NCI-H345 (cell line): ENCODE measurements around the gene GNB1.

Source experiments
- DNase-seq: peaks from one replicate; lab custom pipeline; 2025; lab: John Stamatoyannopoulos, UW

The GNB1 gene

GRCh38 chr1:1781526-1781903, 109.4 kb downstream of the GNB1 start:
- DNase-seq, result no peak

- no peak for DNase-seq
Observed at GRCh38 chr1:1780598-1781525, 110.0 kb downstream of the GNB1 start.

- peak; percentile 19 for DNase-seq
Observed at GRCh38 chr1:1779691-1780597, 110.9 kb downstream of the GNB1 start.

DNA sequence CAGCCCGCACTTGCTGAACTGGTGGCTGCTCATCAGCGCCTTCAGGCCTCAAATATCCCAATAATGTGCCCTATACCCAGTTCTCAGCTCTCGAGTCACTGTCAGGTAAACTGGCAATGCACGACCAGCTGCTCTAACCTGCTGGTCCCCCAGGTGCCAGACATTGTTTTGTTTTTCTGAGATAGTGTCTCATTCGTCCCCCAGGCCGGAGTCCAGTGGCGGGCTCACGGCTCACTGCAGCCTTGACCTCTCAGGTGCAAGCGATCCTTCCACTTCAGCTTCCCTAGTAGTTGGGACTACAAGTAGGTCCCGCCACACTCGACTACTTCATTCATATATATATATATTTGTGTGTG, 111.6 kb downstream of the GNB1 start:
- DNase-seq, result no peak

GRCh38 chr1:1778663-1779319, 112.1 kb downstream of the GNB1 start:
- DNase-seq, result peak; percentile 72

GRCh38 chr1:1777950-1778662, 112.8 kb downstream of the GNB1 start, which contains the start of gene NADK:
Gene NADK (minus strand): TSS chr1:1778470. CDS start chr1:1765406, 13,064 bp downstream.
- peak; percentile 61 for DNase-seq

DNA sequence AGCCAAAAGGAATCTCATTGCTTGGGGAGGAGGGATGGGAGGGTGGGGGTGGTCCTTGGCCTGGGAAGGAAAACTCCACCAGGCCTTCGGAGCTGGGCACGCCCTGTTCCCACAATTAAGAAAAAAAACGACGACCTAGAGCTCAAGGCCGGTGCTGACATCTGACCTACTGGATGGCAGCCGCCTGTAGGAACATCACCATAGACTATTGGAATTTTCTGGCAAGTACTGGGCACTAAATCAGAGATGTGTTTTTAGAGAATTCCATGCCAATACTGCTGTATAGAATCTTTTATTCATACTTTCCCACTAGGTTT, 113.3 kb downstream of the GNB1 start:
- peak; percentile 14 for DNase-seq

DNA sequence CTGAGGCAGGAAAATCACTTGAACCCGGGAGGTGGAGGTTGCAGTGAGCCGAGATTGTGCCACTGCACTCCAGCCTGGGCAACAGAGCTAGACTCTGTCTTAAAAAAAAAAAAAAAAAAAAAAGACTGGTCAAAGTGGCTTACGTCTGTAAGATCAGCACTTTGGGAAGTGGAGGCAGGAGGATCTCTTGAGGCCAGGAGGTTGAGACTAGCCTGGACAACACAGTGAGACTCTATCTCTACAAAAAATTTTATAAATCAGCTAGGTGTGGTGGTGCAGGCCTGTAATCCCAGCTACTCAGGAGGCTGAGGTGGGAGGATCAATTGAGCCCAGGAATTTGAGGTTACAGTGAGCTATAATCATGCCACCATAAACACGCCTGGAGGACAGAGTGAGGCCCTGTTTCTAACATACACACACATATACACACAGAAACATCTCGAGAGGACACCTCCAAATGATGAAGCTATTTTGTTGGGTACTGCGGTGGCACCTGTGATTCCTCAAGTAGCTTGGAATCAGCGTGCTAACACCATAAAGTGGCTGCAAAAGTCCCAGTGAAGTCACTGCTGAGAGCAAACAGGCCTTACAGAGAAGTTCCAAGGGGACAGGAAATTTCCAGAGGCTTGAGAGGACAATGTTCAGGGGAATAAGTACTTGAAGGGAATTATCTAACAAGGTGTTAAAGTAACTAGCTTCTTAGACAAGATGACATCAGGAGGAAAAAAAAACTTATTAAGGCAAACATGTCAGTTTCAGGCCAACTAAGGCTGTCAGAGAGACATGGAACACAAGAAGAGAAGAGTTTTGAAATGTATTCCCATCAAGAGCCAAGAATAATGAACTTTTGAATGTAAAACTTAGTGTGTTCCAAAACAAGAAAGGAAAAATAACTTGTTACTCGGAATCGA, 114.0 kb downstream of the GNB1 start:
- no peak for DNase-seq

DNA sequence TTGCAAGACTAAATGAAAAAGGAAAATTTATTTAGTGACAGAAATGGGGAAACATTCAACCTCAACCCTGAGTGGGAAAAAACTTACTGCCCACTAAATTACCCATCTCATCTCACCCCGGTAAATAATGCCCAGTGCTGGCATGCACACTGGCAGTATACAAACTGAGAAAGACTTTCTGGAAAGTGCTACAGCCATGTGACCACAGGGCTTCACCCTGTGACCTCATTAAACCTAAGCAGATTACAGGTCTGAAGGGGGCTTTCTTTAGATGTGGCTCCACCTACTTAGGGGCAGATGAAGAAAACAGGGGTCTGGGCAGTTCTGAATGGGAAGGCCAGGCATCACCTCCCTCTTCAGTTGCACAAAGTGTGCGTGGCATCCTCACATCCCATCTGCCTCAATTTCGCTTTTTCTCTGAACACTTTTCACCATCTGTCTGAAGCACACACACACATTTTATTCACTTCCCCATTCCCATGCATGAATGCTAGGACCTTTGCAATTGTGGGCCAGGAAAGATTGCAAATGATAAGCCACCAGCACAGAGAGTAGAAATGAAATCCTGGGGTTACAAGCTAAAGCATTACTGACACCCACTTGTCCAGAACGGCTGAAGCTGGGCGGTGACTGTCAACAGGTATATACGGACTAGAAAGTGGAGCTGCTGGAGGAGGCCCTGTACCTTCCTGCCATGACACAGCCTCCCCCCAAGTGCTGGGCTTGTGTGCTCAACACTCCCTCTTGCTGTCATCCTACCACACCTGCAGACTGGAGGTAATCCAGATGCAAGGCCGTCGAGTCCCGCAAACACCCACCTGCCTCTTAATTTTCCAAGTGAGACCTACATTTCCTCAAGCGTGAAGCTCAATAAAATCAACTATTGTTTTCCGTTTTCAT, 115.3 kb downstream of the GNB1 start:
- peak; percentile 33 for DNase-seq

DNA sequence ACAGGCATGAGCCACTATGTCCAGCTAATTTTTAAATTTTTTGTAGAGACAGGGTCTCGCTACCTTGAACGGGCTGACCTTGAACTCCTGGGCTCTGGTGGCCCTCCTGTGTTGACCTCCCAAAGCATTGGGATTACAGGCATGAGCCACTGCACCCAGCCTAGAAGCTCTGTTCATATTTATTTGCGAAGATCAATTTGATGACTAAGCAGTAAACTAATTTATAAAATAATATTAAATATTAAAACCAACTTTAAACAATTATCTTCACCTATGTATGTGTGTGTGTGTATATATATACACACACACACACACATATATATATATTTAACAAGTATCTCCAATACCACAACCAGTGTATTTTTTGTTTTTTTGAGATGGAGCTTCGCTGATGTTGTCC, 117.0 kb downstream of the GNB1 start:
- DNase-seq, result no peak

GRCh38 chr1:1771096-1771495, 119.8 kb downstream of the GNB1 start:
- DNase-seq, result no peak

GRCh38 chr1:1770102-1770501, 120.8 kb downstream of the GNB1 start:
- no peak for DNase-seq

GRCh38 chr1:1768249-1768992, 122.5 kb downstream of the GNB1 start:
- no peak for DNase-seq

DNA sequence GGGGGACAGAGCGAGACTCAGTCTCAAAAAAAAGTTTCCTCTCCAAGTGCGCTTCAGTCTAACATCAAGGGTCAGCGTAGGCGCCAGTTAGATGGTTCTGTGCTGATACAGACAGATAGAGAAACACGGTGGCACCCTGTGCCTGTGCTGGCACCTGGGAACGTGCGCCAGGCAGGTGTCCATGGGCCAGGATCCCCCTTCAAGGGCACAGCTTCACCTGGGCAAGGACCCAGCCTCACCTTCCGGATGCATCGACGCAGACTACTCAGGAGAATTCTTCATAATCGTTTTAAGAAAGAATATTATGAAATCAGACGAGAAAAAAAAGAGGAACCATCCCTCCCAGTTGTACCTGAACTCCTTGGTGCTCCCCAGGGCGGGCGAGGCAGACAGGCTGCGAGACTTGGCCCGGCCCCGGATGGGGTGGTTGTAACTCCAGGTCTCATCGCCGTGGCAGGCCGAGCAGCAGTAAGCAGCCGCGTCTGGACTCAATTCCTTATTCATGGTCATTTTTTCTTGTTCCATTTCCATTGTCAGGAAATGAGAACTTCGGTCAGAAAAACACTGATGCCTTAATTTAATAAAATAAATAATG, 125.9 kb downstream of the GNB1 start:
- DNase-seq, result no peak

DNA sequence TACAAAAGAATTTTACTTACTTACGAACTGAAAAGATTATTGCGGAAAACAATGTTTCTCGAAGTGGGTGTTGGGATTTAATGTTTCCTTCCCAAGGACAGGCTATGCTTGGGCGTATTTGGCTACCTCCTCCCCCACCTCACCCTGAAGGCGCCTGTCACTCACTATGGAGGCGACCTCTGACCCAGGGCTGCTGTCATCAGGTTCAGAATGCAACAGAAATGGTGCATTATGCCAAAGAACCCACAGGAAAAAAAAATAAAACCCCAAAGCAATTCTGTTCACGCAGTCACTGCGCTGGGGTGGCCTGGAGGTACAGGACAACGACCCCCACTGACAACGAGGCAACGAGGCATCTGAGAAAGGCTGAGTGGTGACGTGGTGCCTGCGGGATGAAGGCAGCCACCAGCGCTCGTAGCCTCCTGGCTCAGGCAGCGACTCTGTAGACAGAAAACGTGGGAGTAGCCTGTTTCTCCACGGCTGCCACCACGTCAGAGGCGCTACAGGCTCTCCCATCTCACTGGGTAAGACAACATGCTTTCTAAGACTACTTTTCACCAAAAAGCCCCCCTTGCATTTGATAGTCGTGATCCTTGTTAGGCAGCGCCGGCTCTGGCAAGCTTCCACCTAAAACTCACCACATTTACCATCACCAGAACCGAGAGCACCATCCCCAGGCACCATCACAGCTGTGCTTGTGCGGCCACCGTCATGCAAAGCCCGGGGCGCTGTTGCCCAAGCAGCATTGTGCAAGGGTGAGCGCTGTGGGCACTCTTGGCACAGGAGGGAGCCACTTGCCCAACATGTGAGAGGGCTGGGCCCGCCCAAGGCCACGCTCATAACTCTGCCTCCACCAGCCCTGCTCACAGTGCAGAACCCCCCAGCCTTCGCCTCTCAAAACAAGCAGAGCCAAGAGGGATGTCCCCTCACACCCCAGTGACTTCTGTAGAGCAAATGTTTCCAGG, 126.9 kb downstream of the GNB1 start:
- DNase-seq, result peak; percentile 48

DNA sequence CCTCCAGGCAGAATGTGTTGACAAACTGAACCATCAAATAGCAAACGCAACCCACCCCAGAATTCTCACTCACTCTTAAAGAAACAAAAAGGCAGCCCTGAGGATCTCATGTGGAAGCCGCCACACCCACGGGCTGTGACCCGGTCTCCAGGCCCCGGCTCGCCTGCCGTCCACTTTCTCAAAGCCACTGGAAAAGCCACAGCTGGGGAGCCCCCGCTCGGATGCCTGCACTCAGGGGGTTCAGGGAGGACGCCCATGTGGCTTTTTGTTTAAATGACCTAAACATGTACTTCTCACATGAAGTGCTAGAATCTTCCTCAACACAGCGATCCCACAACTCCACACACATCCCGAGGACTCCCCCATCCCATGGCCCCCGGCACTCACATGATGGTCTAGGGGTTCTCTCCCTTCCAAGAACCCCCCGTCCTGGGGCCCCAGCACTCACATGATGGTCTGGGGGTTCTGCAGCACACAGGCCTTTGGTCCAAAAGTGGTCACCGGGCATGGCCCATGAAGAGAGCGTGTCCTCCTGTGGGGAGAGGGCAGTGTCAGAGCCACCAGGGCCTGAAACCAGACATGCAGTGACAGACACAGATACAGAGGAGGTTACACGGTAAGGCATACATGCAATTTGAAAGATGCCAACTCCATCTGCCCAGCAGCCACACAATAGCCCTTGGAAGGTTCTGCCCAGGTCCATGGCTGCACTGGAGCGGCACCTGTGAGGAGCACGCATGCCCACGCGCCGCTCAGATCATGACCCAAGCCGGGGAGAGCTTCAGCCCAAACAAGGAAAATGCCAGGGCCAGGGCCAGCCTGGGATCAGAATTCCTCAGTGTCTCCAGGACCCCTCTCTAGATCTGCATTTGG, 129.1 kb downstream of the GNB1 start:
- DNase-seq, result no peak
